HCT116 (cell line): ENCODE data around the gene GUCY2C. TPM values are rescaled to one million over a fixed set of nuclear protein-coding genes. Genes with fewer than 3 reads are reported as not detected.

Experiments used
- ATAC-seq: fragments of 200-7000 bp; cut with Tn5 transposase; 2 replicates; pipeline ENCODE4 v1.9.1; 2020; ENCODE audit warnings: mild to moderate bottlenecking, moderate library complexity
- BruUV-seq: library from RNA; stranded (reverse); fragments of 400-500 nt; replicated peaks from 2 replicates; lab custom pipeline; 2021; lab: Mats Ljungman, UMichigan
- CTCF ChIA-PET: fragments of 300-600 bp; sonication (Branson Sonifier 250); formaldehyde crosslinking; loops from one replicate; lab custom pipeline; 2021; ENCODE audit warnings: antibody characterized with exemption; lab: Charles Lee
- POLR2A ChIA-PET: fragments of 300-600, 350-600 bp; sonication (Branson Sonifier 250); formaldehyde crosslinking; loops from one replicate; lab custom pipeline; 2021; ENCODE audit warnings: antibody characterized with exemption; lab: Charles Lee
- RAD21 ChIA-PET, 2 experiments: fragments of 300-600 bp; sonication (Branson Sonifier 250); formaldehyde crosslinking; loops; one replicate each; lab custom pipeline; 2023; ENCODE audit warnings: low total read pairs in 2 of 2; ENCODE audit not compliant: uncharacterized antibody in 2 of 2, unreplicated experiment in 2 of 2, low non-redundant PET in 1 of 2; lab: Charles Lee
- DNase-seq: peaks from one replicate; pipeline ENCODE4 v3.0.0-alpha.2; 2010; ENCODE audit warnings: low read depth, low spot score
- H2AFZ ChIP-seq: fragments of 200-600 bp; shearing (Covaris generic), sonication (generic); 2 replicates; pipeline ENCODE4 v1.6.1; 2017; ENCODE audit warnings: low read depth, mixed run types, mixed read lengths, antibody characterized with exemption, low read length; ENCODE audit not compliant: poor library complexity, severe bottlenecking
- H3K27ac ChIP-seq: 2 replicates; pipeline ENCODE4 v1.5.1; 2012; ENCODE audit warnings: low read depth, low read length
- H3K27me3 ChIP-seq: fragments of 200-600 bp; sonication (generic); 2 replicates; pipeline ENCODE4 v1.6.1; 2016; ENCODE audit warnings: mixed run types, low read length, mixed read lengths; ENCODE audit not compliant: insufficient read depth
- H3K36me3 ChIP-seq, 2 experiments: fragments of 200-500 bp in 1 of 2; fragments of 200-600 bp in 1 of 2; sonication (Bioruptor generic) in 1 of 2; sonication (generic) in 1 of 2; 2 replicates each; pipeline versions ENCODE4 v1.5.1 to v1.6.1; 2014 to 2016; ENCODE audit warnings: low read length in 2 of 2, inconsistent platforms in 1 of 2, mixed read lengths in 1 of 2, mixed run types in 1 of 2; ENCODE audit not compliant: insufficient read depth in 2 of 2, control insufficient read depth in 1 of 2
- H3K4me1 ChIP-seq, 2 experiments: fragments of 200-600 bp in 1 of 2; sonication (generic) in 1 of 2; 2 replicates each; pipeline versions ENCODE4 v1.5.1 to v1.6.1; 2012 to 2017; ENCODE audit warnings: low read length in 2 of 2, inconsistent platforms in 1 of 2, mild to moderate bottlenecking in 1 of 2, mixed read lengths in 1 of 2, mixed run types in 1 of 2, moderate library complexity in 1 of 2; ENCODE audit not compliant: insufficient read depth in 2 of 2, control insufficient read depth in 1 of 2
- H3K4me2 ChIP-seq: fragments of 200-600 bp; sonication (generic); 2 replicates; pipeline ENCODE4 v1.6.1; 2017; ENCODE audit warnings: mixed run types, low read length, mixed read lengths
- H3K4me3 ChIP-seq, 2 experiments: fragments of 200-600 bp in 1 of 2; sonication (generic) in 1 of 2; replicated peaks in 1 of 2; 2 replicates each; pipeline ENCODE4 v1.5.1; 2011 to 2016; ENCODE audit warnings: low read length in 2 of 2, control low read depth in 1 of 2, low read depth in 1 of 2, mild to moderate bottlenecking in 1 of 2, mixed read lengths in 1 of 2, mixed run types in 1 of 2
- H3K79me2 ChIP-seq: fragments of 200-600 bp; sonication (generic); 2 replicates; pipeline ENCODE4 v1.6.1; 2017; ENCODE audit warnings: mild to moderate bottlenecking, mixed run types, low read length, moderate library complexity, mixed read lengths; ENCODE audit not compliant: insufficient read depth
- H3K9ac ChIP-seq: fragments of 200-600 bp; sonication (generic); 2 replicates; pipeline ENCODE4 v1.6.1; 2016; ENCODE audit warnings: low read length, mixed read lengths
- H3K9me2 ChIP-seq: fragments of 200-600 bp; sonication (generic), shearing (Covaris generic); 2 replicates; pipeline ENCODE4 v1.6.1; 2017; ENCODE audit warnings: mixed run types, mild to moderate bottlenecking, moderate library complexity; ENCODE audit not compliant: insufficient read depth
- H3K9me3 ChIP-seq, 2 experiments: fragments of 200-500 bp in 1 of 2; fragments of 200-600 bp in 1 of 2; sonication (Bioruptor generic) in 1 of 2; sonication (generic) in 1 of 2; 2 replicates each; pipeline ENCODE4 v1.6.1; 2014 to 2017; ENCODE audit warnings: low read length in 2 of 2, mixed read lengths in 2 of 2, inconsistent platforms in 1 of 2, low read depth in 1 of 2, mild to moderate bottlenecking in 1 of 2, mixed run types in 1 of 2, moderate library complexity in 1 of 2; ENCODE audit not compliant: control insufficient read depth in 1 of 2, insufficient read depth in 1 of 2
- H4K20me1 ChIP-seq: fragments of 200-600 bp; sonication (generic), shearing (Covaris generic); 2 replicates; pipeline ENCODE4 v1.6.1; 2017; ENCODE audit warnings: mixed run types, mild to moderate bottlenecking, moderate library complexity; ENCODE audit not compliant: insufficient read depth
- CEBPB ChIP-seq: IDR thresholded peaks from 2 replicates; pipeline ENCODE4 v1.6.1; 2012; ENCODE audit warnings: low read depth
- EGR1 ChIP-seq: IDR thresholded peaks from 2 replicates; pipeline ENCODE4 v1.6.1; 2012; ENCODE audit warnings: low read depth
- EZH2 ChIP-seq: fragments of 200-600 bp; sonication (generic); IDR thresholded peaks from 2 replicates; pipeline ENCODE4 v1.6.1; 2017; ENCODE audit warnings: antibody characterized with exemption, mixed run types
- EZH2phosphoT487 ChIP-seq: fragments of 200-600 bp; IDR thresholded peaks from 2 replicates; pipeline ENCODE4 v1.6.1; 2018; ENCODE audit warnings: antibody characterized with exemption, borderline replicate concordance
- POLR2A ChIP-seq: IDR thresholded peaks from 2 replicates; pipeline ENCODE4 v1.7.0; 2011; ENCODE audit warnings: borderline replicate concordance; ENCODE audit not compliant: insufficient read depth, insufficient read length; ENCODE audit errors: extremely low read depth
- POLR2AphosphoS5 ChIP-seq: IDR thresholded peaks from 2 replicates; pipeline ENCODE4 v1.6.1; 2011; ENCODE audit warnings: mild to moderate bottlenecking, low read depth, low read length, moderate library complexity
- RAD21 ChIP-seq: IDR thresholded peaks from 2 replicates; pipeline ENCODE4 v1.6.1; 2012; ENCODE audit warnings: low read depth, mild to moderate bottlenecking
- REST ChIP-seq: IDR thresholded peaks from 2 replicates; pipeline ENCODE4 v1.6.1; 2012; ENCODE audit warnings: low read depth
- SIN3A ChIP-seq: IDR thresholded peaks from 2 replicates; pipeline ENCODE4 v1.6.1; 2012; ENCODE audit warnings: low read depth
- TCF7L2 ChIP-seq: IDR thresholded peaks from 2 replicates; pipeline ENCODE4 v1.7.0; 2011; ENCODE audit warnings: borderline replicate concordance, inconsistent platforms; ENCODE audit not compliant: insufficient read depth, insufficient read length; ENCODE audit errors: extremely low read depth
- YY1 ChIP-seq: IDR thresholded peaks from 2 replicates; pipeline ENCODE4 v1.6.1; 2011; ENCODE audit warnings: low read length, low read depth, moderate library complexity, mild to moderate bottlenecking; ENCODE audit not compliant: insufficient replicate concordance; ENCODE audit errors: extremely low read depth
- ZFX ChIP-seq: fragments of 450-650 bp; IDR thresholded peaks from 2 replicates; pipeline ENCODE4 v1.6.1; 2017
- ZNF274 ChIP-seq: fragments of 200-500 bp; sonication (Bioruptor generic); IDR thresholded peaks from 2 replicates; pipeline ENCODE4 v1.6.1; 2014; ENCODE audit warnings: mild to moderate bottlenecking, low read depth, low read length, inconsistent platforms
- intact Hi-C: fragments of 100-400 bp; cut with micrococcal nuclease; formaldehyde crosslinking; loops from 2 replicates; pipeline ENCODE4 v1.10.0; 2022
- total RNA-seq: library from RNA; stranded (reverse); gene quantifications from one replicate; pipeline ENCODE4 v1.2.1, GENCODE V29; 2021; ENCODE audit not compliant: unreplicated experiment
- TF ChIP-seq, protein P1 (sequence below), 3 experiments: fragments of 200-600 bp in 1 of 3; sonication (generic) in 1 of 3; IDR thresholded peaks in 2 of 3; conservative IDR thresholded peaks in 1 of 3; 2 replicates each; pipeline ENCODE4 v1.5.1; 2012 to 2017; ENCODE audit warnings: low read depth in 2 of 3, low read length in 2 of 3, antibody characterized with exemption in 1 of 3, borderline replicate concordance in 1 of 3, control low read depth in 1 of 3, mild to moderate bottlenecking in 1 of 3, mixed read lengths in 1 of 3, mixed run types in 1 of 3, moderate library complexity in 1 of 3; ENCODE audit not compliant: insufficient read depth in 1 of 3
- TF ChIP-seq, protein P2 (sequence below): IDR thresholded peaks from 2 replicates; pipeline ENCODE4 v1.6.1; 2011; ENCODE audit warnings: mild to moderate bottlenecking, low read length, moderate library complexity; ENCODE audit not compliant: insufficient replicate concordance; ENCODE audit errors: extremely low read depth
- TF ChIP-seq, protein P3 (sequence below): IDR thresholded peaks from 2 replicates; pipeline ENCODE4 v1.6.1; 2012

GUCY2C gene
- total RNA-seq, 1 experiment from 2014 or later = not detected

DNA sequence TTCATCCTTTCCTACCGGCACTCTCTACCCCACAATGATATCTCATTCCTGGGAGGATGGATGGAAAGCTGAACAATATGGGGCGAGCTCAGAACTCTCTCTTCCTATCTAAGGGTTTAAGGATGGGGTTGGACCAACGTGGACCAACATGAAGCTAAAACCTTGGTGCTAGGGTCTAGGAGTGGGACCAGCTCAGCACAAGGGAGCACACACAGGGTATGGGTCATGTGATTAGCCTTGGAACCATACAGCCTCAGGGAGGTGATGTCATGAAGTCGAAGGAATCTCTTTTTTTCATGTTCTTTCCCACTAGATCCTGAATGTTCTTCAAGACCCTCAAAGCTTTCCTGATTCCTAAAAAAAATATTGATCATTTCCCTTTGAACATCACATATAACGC, 3.3 kb downstream of the GUCY2C start:
- H4K20me1 ChIP-seq = no peaks in the 10 kb centered on the region
- H3K9me2 ChIP-seq = no peaks in the 10 kb centered on the region
- H3K9ac ChIP-seq = no peak overlapping the region
- ATAC-seq = no peak
- RAD21 ChIA-PET = no interaction called here
- no peaks in the 10 kb centered on the region for H3K9me3 ChIP-seq
- no peak overlapping the region for H3K4me3 ChIP-seq
- no peak overlapping the region for H2AFZ ChIP-seq
- CTCF ChIA-PET = no interaction called here
- H3K27me3 ChIP-seq = no peaks in the 10 kb centered on the region
- H3K27ac ChIP-seq = no peak overlapping the region
- no TSS peak for BruUV-seq
- POLR2A ChIA-PET = no interaction called here
- intact Hi-C loops = no loop called here
- H3K4me2 ChIP-seq = no peak overlapping the region
- H3K79me2 ChIP-seq = no peaks in the 10 kb centered on the region
- no peaks in the 10 kb centered on the region for H3K36me3 ChIP-seq
- TF ChIP-seq, protein P1, sequence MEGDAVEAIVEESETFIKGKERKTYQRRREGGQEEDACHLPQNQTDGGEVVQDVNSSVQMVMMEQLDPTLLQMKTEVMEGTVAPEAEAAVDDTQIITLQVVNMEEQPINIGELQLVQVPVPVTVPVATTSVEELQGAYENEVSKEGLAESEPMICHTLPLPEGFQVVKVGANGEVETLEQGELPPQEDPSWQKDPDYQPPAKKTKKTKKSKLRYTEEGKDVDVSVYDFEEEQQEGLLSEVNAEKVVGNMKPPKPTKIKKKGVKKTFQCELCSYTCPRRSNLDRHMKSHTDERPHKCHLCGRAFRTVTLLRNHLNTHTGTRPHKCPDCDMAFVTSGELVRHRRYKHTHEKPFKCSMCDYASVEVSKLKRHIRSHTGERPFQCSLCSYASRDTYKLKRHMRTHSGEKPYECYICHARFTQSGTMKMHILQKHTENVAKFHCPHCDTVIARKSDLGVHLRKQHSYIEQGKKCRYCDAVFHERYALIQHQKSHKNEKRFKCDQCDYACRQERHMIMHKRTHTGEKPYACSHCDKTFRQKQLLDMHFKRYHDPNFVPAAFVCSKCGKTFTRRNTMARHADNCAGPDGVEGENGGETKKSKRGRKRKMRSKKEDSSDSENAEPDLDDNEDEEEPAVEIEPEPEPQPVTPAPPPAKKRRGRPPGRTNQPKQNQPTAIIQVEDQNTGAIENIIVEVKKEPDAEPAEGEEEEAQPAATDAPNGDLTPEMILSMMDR (IDR thresholded peaks at IDR 0.05 in 2 of 3, conservative IDR thresholded peaks at IDR 0.05 in 1 of 3; ENCODE audit: borderline replicate concordance in 1 of 3, insufficient read depth in 1 of 3, low read depth in 2 of 3, low read length in 2 of 3) = no peak
- TF ChIP-seq ZNF274 (no peak), POLR2AphosphoS5 (no peak), ZFX (no peak), CEBPB (no peak), EGR1 (no peak), YY1 (no peak), SIN3A (no peak), EZH2 (no peak), EZH2phosphoT487 (no peak), REST (no peak), POLR2A (no peak), RAD21 (no peak), TCF7L2 (no peak)
- TF ChIP-seq, protein P2, sequence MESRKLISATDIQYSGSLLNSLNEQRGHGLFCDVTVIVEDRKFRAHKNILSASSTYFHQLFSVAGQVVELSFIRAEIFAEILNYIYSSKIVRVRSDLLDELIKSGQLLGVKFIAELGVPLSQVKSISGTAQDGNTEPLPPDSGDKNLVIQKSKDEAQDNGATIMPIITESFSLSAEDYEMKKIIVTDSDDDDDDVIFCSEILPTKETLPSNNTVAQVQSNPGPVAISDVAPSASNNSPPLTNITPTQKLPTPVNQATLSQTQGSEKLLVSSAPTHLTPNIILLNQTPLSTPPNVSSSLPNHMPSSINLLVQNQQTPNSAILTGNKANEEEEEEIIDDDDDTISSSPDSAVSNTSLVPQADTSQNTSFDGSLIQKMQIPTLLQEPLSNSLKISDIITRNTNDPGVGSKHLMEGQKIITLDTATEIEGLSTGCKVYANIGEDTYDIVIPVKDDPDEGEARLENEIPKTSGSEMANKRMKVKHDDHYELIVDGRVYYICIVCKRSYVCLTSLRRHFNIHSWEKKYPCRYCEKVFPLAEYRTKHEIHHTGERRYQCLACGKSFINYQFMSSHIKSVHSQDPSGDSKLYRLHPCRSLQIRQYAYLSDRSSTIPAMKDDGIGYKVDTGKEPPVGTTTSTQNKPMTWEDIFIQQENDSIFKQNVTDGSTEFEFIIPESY = no peak
- TF ChIP-seq, protein P3, sequence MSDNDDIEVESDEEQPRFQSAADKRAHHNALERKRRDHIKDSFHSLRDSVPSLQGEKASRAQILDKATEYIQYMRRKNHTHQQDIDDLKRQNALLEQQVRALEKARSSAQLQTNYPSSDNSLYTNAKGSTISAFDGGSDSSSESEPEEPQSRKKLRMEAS = no peak
- TF ChIP-seq, all 23 proteins: peak for 0
- H3K4me1 ChIP-seq = no peaks in the 10 kb centered on the region
- no peak for DNase-seq
